NCI-H1092 (cell line): ENCODE data around the gene GJA5.
"Not testable (repeated sequence)": the region's sequence is repeated elsewhere in the genome, so short reads cannot be mapped to it uniquely, and the experiment has no call there.

Experiments used
- DNase-seq: peaks from one replicate; lab custom pipeline; 2025; lab: John Stamatoyannopoulos, UW

The GJA5 gene

DNA sequence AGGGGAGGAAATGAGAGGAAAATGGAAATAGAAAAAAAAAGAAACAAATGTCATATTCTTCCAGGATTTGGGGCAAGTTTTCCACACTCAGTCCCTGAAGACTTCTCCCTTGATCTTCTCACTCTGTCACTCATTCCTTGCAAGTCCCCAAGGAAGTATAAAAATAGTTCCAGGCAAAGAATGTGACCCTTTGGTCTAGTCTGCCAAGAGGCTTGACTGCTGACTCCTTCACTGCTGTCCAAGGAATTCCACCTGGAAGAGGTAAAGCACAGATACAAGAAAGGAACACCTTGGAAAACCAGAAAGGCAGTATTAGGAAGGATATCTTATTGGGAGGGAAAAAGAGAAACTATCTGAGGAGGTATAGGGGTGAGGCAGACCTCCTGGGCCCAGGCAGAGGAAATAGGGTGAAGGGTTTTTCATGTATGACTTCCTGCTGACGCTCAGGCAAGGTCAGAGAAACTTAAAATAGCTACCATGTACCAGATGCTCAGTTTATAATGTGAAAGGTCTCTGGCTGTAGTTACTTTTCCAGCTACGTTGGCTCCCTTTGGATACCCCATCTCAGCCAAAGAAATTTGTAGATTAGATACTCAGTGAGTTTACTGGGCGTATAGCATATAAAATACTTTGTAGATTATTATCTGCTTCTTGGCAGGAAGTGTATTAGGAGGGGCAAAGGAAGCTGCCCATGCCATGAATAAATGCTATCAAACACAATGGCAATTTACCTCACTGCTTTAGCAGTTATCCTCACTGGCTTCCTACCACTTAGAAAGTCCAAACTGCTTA lies 2.0 kb upstream of the GJA5 start:
- DNase-seq: no peak

DNA sequence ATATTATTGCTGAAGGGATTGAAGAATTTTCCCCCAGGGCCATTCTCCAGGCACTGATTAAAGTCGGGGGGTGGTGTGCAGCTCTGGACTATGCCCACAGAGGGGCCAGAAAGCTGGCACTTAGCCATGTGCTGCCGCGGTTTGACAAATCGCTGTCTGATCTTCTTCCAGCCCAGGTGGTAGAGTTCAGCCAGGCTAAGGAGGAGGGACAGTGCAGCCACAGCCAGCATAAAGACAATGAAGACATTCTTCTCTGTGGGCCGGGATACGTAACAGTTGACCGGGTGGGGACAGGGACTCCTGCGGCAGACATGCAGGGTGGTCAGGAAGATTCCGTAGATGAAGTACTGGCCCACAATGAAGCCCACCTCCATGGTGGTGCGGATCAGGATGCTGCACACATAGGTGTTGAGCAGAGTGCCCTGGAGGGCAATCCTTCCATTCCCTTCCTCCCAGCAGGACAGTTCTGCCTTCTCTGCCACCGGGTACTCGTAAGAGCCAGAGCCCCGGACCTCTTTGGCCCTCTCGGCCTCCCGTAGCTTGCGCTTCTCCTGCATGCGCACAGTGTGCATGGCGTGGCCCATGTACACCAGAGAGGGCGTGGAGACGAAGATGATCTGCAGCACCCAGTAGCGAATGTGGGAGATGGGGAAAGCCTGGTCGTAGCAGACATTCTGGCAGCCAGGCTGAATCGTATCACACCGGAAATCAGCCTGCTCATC lies 1.9 kb downstream of the GJA5 start:
- no peak for DNase-seq

DNA sequence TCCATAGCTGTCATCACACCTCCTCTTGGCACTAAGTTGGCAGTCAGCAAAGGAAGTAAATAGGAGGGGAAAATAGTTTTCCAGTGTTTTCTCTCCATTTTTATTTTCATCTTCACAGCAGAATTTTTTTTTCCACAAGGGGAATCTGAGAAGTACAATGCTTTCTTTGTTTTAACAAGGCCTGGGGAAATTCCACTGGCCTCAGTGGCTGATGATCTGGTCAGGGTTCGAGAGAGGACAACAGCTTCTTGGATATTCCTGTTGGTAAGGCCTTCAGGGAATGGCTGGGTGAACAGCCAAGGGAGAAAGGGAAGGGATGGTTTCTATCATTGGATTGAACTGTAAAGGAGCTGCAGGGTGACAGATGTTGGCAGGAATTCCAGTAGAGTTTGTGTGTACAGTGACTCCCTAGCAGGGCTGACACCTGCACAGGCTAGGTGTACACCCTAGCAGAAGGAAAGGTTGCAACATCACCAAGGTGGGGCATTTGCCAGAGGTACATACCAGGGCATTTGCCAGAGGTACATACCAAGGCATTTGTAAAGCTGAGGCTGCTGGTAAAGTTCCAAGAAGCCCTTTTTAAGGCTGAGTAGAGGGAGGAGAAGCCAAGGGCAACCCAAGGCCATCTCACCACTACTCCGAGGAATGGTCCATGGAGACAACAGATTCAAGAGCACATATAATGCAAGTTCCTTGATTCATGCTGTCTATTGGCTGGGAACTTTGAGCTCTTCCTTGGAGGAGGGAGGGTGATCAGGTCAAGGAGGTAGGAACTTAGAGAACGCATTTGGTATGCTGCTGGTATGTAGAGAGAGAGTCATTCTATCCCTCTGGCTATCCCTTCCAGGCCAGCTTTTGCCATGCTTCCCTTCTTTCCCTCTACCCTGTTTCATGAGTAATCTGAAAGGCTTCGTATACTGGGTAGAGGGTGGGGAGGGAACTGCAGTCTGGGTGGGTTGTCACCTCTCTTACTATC lies 3.1 kb downstream of the GJA5 start:
- no peak for DNase-seq

DNA sequence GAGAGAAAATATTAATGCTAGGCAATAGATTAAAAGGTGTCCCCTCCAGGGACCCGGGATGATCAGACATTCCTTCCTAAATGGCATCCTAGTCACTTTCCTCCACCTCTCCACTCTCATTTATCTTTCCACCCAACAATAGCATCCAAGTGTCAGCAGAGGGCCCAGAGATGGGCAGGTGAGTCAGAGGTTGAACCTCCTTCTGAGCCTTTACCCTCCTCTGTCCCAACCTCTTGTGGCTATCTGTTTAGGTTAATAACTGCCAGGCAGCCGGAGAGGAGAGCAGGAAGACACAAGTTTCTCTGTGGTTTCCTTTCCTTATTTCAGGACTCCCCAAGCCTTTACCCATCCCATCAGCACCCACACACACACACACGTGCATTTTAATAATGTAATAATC lies 4.1 kb downstream of the GJA5 start:
- DNase-seq: no peak

DNA sequence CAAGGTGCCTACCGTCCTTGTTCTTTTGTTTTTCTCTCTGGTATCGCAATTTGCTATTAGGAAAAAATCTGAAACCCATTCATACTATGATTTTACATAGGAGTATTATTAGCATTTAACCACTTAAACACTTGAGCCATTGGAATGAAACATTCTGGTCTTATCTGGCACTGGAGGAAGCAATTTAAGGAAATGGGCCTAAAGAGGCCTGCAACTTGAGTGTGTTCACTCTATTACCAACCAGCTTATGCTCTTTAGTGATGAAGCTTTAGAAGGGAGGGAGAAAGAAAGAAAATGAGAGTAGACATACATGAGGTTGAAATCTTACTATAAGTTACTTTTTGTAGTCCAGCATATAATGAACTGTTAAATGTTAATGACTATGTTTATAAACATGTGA lies 5.7 kb downstream of the GJA5 start:
- no peak for DNase-seq

DNA sequence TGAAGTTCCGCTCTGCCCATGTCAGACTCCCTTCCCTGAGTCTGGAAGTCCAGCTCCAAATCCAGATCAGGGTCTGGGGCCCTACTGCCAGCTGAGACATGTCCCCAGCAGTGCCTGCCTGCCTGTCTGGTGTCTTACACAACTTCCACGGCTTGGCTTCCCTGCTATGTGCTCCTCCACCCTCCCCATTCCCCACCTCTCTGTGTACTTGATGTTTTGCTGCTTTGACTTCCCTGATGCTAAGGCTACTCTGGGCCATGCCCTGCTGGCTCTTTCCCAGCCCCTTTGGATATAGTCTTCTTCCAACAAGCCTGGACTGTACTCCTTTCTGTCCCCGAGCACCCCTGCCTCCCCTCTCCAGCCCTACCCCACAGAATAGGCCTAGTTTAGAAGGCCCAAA lies 7.3 kb downstream of the GJA5 start:
- no peak for DNase-seq

DNA sequence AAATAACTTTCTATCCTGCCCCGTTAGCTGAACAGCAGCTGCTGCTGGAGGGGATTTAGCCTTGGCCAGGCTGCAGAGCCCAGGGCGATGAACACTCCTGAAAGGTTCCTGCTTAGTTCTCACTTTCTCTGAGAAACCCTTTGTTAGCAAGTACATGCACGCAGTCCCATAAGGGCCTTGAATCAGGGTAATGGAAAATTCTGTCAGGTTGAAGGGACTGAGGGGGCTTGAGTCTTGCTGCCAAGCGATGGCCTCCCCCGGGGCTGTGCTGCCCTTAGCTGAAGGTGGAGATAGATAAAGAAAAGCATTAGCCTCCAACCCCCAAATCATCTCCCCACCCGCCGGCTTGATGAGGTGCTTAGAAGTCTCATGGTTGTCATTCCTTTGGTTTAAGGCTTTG lies 7.9 kb downstream of the GJA5 start:
- DNase-seq: no peak

DNA sequence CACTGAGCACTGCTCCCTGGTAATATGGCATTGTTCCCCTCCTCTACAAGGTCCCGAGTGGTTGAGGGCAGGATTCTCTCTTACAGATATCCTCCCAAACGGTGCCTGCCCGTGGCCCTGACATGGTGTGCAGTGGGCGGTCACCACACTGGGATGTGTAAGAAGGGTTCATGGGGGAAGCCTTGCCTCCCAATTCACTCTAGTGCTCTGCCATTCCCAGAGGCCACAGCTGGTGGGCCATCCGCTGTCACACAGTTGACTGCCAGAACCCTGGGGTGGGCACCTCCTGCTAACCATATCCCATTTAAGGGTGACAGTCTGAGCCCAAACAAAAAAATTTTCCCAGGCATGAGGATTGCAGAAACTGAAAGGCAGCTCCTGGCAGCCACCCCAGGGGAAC lies 9.1 kb downstream of the GJA5 start:
- DNase-seq: no peak

DNA sequence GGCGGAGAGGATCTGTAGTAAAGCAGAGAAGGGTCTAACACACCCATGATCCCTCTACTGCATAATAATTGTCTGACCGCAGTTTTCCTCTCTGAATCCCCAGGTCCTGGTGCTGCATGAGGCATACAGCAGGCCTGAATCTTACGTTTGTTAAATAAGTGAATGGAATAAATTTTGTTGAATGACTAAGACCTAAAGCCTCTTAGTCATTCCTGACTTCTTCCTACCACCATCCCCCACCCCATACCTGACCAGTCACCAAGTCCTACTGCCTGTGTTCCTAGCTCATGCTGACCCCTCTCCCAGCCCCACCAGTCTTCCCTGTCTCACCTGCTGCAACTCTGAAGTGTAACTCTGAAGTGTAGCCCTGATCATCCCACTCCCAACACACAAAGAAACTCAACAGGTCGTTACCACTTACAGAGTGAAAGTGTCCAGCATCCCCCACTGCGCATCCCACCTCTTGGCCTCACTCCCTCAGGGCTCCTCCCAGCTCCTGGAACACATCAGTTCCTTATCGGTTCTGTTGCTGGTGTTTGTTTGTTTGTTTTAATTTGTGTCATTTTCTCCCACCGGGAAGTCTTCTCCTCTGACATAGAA lies 9.7 kb downstream of the GJA5 start:
- no peak for DNase-seq

DNA sequence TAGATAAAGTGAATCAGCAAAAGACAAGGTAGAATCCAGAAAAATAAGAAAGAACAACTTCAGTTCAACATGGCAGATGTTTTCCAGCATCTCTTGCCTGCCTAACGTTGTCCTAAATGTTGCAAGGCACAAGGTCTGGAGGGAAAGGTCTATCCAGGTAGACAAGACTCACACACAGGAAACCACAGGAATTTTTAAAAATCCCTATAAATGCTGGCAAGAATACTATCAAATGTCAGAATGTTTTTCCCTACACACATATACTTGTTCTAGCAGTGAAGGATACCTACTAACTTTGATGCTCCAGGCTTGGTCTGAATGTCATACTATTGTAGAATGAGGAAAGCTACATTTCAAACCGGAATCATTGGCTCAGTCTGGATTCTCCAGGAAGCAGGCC lies 10.6 kb downstream of the GJA5 start:
- no peak for DNase-seq

DNA sequence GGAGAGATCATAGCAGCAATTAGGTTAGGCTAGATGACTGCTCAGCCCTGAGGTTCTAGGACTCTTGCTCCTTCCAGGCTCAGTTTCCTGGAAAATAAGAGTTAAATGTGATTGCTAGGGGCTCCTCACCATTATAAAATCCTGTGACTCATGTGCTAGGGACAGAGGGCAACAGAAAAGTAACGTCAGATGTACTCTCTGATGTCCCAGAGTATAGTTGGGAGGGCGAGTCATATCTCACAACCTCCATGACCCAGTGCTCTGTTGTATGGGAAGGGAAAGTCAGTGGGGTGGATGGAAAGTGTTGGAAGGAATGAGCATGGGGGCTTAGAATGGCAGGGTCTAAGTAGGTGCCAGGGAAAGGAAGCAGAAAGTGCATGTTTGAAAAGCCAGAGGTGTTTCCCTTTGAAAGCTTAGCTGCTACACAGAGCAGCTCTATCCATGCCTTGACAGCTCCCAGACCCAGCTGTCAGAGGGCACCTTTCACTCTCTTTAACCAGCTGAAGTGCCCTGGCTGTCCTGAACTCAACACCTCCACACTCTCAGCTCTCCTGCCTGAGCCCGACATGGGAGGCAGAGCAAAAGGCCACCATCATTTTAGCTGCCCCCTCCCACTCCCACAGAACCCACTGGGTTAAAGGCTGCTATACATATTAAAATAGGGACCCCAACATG lies 11.6 kb downstream of the GJA5 start:
- DNase-seq: no peak

DNA sequence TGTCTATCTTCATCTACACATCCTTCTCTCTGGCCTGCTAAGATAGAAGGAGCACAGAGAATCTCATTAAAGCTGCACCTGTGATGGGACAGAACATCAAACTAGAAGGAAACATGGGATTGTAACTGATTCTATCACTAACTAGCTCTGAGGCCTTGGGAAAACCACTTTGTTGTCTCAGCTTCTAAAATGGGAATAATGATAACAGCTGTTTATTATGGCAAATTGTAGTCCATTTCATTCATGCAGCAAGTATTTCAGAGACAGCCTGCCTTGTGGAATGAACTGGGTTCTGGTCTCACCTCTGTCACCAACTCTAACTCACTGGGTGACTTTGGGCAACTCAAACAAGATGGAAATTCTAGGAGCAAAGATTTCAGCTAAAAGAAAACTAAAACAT lies 12.4 kb downstream of the GJA5 start:
- DNase-seq: no peak

DNA sequence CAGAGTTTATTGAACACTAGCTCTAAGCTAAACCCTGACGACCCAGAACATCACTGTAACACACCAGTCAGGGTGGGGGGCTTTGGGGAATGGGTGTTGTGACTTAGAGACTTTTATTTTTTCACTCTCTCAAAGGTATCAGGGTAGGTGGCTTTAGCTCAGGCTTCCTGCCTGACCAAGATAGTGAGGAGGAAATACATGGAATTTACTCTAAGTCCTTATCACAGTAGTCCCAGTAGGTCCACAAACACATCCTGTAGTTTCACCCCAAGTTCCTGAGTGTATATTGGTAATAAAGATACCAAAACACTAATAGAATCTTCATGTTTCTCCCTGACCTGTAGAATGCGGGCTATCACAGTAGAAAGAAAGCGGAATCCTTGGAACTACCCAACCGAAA lies 15.1 kb downstream of the GJA5 start:
- DNase-seq: no peak

DNA sequence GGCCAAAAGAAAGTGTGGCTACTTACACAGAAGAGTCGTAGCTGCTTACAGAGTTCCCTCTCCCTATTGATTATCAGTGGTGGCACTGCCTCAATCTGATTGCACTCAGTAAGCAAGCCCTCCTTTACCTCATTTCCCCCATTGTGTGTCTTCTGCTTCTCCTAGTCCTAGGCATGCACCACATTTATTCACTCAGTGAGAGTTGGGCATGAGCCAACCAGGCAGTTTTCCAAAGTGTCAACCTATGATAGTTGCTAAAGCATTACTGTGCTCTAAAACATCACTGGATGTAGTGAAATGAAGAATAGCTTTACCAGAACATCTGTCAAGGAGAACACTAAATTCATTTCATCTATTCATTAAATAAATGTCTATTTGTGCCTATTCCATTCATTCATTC lies 19.3 kb downstream of the GJA5 start:
- DNase-seq: no peak

DNA sequence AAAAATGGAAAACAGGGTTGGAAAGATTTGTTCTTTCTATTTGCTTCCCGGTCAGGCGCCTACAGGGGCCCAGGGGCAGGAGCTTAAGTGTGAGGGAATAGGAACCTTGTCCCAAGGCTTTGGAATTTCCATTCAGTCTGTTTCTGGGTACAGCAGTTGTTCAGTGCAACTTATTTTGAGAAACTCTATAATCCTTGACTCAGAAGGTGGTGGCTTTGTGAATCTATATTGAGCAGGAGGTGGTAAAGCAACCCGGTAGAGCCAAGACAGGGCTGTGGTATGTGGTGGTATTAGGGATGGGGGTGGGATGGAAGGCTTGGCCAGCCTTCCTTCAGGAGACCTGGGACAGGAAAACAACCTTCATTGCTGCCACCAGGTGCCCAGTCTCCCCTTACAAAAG lies 20.0 kb downstream of the GJA5 start:
- no peak for DNase-seq

DNA sequence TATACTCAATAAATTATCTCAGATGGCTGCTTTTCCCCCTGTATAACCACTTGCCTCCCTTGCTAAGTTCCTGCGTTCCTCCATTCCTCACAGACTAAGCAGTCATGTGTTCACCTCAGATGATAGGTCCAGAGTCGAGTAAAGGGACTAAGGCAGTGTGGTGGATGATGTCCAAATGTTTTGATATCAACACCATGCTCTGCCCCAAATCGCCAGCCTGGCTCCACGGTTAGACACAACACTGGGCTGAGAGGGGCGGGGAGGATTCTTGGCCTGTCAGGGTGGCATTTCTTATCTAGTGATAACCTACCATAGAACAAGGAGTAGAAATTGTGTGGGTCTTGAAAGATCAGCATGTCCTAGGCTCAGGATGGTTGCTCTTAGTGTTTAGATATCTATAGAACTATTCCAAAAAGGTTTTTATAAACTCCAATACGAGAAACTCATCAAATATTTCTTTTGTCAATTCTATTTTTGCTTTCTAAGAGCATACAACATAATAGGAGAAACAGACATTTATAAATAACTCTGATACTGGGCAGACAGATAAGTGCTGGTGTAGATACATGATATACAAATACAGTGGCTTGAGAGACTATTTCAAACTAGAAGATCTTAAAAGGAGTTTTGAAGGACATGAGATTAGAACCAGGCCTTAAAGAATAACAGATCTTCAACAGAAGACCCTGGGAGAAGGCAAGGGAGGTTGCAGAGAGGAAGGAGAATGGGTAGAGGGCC lies 21.5 kb downstream of the GJA5 start:
- DNase-seq: no peak

DNA sequence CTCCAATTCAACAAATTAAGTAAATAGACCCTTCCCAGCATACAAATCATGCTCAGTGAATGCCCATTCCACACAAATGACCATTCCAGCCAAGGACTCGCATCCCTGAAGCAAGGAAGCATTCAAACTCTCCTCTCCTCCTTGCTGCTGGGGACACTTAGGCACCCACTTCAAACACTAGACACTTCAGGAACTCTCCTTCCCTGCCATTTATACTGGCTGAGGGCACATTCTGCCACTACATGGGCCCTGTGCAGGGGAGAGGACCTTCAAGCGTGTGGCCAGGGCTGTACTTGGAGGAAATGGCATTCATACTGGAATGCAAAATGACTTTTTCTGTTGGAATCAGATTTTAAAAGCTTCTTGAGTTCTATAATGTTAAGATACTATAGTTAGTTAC lies 22.3 kb downstream of the GJA5 start:
- no peak for DNase-seq

DNA sequence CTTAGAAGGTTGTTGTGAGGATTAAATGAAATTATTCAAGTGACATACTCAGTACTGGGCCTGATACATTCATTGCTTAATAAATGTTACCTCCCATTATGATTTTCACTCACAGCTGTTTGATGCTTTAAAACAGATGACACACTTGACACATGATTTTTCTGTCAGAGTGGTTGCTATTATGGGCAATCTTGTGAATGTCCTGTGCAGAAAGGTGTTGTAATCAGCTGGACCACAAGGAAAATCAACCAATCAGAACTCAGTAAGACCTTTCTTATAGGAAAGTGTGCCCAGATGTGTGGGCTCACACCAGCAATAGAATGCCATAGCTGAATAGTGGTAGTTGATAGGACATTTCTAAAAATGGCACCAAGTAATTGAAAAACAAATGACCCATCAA lies 23.5 kb downstream of the GJA5 start:
- no peak for DNase-seq

DNA sequence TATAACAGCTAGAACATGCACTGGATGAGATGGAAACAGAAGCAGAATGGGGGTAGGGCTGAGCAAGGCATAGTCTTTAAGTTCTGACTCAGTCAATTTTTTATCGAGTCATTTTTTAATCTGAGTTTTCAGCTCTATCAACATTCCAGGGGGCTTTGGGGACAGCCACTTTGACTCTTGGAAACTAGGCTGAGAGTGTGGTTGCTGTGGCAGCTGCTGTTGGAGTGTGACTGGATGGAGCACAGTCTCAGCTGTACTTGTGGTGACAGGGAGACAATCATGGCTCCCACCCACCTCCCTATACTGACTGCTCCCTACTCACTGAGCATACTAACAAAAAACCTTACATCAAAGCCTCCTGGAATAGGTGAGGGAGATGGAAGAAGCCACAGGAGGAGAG lies 25.0 kb downstream of the GJA5 start:
- no peak for DNase-seq

DNA sequence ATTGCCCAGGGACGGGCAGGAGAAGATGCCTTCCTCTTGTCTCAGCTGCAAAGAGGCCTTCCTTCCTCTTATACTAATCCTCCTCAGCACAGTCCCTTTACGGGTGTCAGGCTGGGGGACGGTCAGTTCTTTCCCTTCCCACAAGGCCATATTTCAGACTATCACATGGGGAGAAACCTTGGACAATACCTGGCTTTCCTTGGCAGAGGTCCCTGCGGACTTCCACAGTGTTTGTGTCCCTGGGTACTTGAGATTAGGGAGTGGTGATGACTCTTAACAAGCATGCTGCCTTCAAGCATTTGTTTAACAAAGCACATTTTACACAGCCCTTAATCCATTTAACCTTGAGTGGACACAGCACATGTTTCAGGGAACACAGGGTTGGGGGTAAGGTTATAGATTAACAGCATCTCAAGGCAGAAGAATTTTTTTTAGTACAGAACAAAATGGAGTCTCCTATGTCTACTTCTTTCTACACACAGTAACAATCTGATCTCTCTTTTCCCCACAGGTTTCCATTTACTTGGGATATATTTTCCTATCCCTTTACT lies 26.0 kb downstream of the GJA5 start:
- DNase-seq: not testable (repeated sequence)

DNA sequence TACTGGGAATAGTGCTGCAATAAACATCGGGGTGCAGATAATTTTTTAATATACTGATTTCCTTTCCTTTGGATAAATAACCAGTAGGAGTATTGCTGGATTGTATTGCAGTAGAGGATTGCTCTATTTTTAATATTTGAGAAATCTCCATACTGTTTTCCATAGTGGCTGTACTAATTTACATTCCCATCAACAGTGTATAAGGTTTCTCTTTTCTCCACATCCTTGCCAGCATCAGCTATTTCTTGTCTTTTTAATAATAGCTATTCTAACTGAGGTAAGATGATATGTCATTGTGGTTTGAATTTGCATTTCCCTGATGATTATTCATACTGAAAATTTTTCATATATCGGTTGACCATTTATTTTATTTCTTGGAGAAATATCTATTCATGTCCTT lies 31.1 kb downstream of the GJA5 start:
- no peak for DNase-seq
